Esophagus muscularis mucosa (tissue), 4 donors: Measurements from ENCODE around the gene COQ2. TPM values are rescaled to one million over a fixed set of nuclear protein-coding genes. Genes with fewer than 3 reads are reported as not detected.

ENCODE experiments used
- DNase-seq: peaks from one replicate; pipeline ENCODE4 v3.0.0-alpha.2; 2017; ENCODE audit errors: extremely low spot score
- H3K27ac ChIP-seq, 4 donors: fragments of 200-600 bp; sonication (generic); replicated peaks in 1 of 4; 1 replicate in 3 of 4; 2 replicates in 1 of 4; pipeline ENCODE4 v1.5.1; 2016 to 2019; ENCODE audit warnings: mild to moderate bottlenecking in 1 of 4
- H3K27me3 ChIP-seq, 4 donors: fragments of 200-600 bp; sonication (generic); one replicate each; pipeline versions ENCODE4 v1.5.1 to v1.6.0; 2016 to 2019
- H3K36me3 ChIP-seq, 4 donors: fragments of 200-600 bp; sonication (generic); one replicate each; pipeline ENCODE4 v1.5.1; 2016 to 2019
- H3K4me1 ChIP-seq, 4 donors: fragments of 200-600 bp; sonication (generic); one replicate each; pipeline ENCODE4 v1.5.1; 2016 to 2019
- H3K4me3 ChIP-seq, 4 donors: fragments of 200-600 bp; sonication (generic); 1 replicate in 2 of 4; 2 replicates in 2 of 4; pipeline ENCODE4 v1.5.1; 2016 to 2019; ENCODE audit warnings: mild to moderate bottlenecking in 4 of 4, moderate library complexity in 1 of 4
- H3K9me3 ChIP-seq, 4 donors: fragments of 200-600 bp; sonication (generic); 1 replicate in 3 of 4; 2 replicates in 1 of 4; pipeline ENCODE4 v1.5.1; 2016 to 2019
- CTCF ChIP-seq, 3 experiments: fragments of 200-600 bp in 2 of 3; fragments of 450-650 bp in 1 of 3; sonication (generic) in 2 of 3; IDR thresholded peaks; one replicate each; pipeline ENCODE4 v1.5.1; 2017 to 2019; ENCODE audit warnings: antibody characterized with exemption in 3 of 3, mild to moderate bottlenecking in 2 of 3, moderate library complexity in 1 of 3
- EP300 ChIP-seq: sonication (generic); formaldehyde crosslinking; IDR thresholded peaks from one replicate; pipeline ENCODE4 v1.6.1; 2017; ENCODE audit warnings: antibody characterized with exemption
- POLR2A ChIP-seq: fragments of 450-650 bp; IDR thresholded peaks from one replicate; pipeline ENCODE4 v1.6.1; 2017; ENCODE audit warnings: antibody characterized with exemption, moderate library complexity, mild to moderate bottlenecking, low read depth
- POLR2AphosphoS5 ChIP-seq, 2 donors: sonication (generic); formaldehyde crosslinking; IDR thresholded peaks; one replicate each; pipeline ENCODE4 v1.6.1; 2017; ENCODE audit warnings: antibody characterized with exemption in 2 of 2
- WGBS: methylation state at CpG from one replicate; pipeline ENCODE4 v1.1.5; 2018; 5-methylcytosine and 5-hydroxymethylcytosine counted together
- intact Hi-C: fragments of 100-400 bp; cut with DNase I; formaldehyde crosslinking; loops from one replicate; pipeline ENCODE4 v1.15.1; 2023
- total RNA-seq, 4 donors: library from RNA; depleted of rRNA; stranded (reverse); fragments of >200 nt; gene quantifications; one replicate each; pipeline versions ENCODE4 v1.1.0 to v1.2.1, GENCODE V29; 2016

The COQ2 gene
- total RNA-seq, 4 donors from 2014 or later = 4.6 to 6.5 (median 5.4) TPM

- H3K27ac ChIP-seq = no peak overlapping the region
- peaks cover 0 to 72% (median 28%) of the 10 kb centered on the region in 4 donors for H3K36me3 ChIP-seq
- no peak for DNase-seq
- H3K9me3 ChIP-seq = no peaks in the 10 kb centered on the region
- WGBS = 72% methylated on average over 7 of the region's 7 CpGs
- H3K27me3 ChIP-seq = no peaks in the 10 kb centered on the region
- intact Hi-C loops = no loop called here
- no peaks in the 10 kb centered on the region for H3K4me1 ChIP-seq
- H3K4me3 ChIP-seq = no peak overlapping the region
- TF ChIP-seq POLR2AphosphoS5 (IDR thresholded peaks at IDR 0.05) (no peak), POLR2A (no peak), EP300 (no peak), CTCF (IDR thresholded peaks at IDR 0.05) (no peak)
Measured at GRCh38 chr4:83267121-83267829, 17.3 kb downstream of the COQ2 start.

- Histone ChIP-seq H3K4me1 (no peaks in the 10 kb centered on the region), H3K36me3 (peaks cover 0 to 66% (median 24%) of the 10 kb centered on the region in 4 donors), H3K27ac (no peak overlapping the region), H3K4me3 (no peak overlapping the region), H3K27me3 (no peaks in the 10 kb centered on the region), H3K9me3 (no peaks in the 10 kb centered on the region)
- no peak for DNase-seq
- WGBS = 88% methylated on average over 1 of the region's 1 CpG
- intact Hi-C loops = no loop called here
- TF ChIP-seq POLR2A = no peak
- no peak for TF ChIP-seq EP300
- no peak for TF ChIP-seq POLR2AphosphoS5 (IDR thresholded peaks at IDR 0.05)
- no peak for TF ChIP-seq CTCF (IDR thresholded peaks at IDR 0.05)
Measured at GRCh38 chr4:83266689-83267088, 17.9 kb downstream of the COQ2 start.

GRCh38 chr4:83263106-83263505 is 21.5 kb downstream of the COQ2 start:
- TF ChIP-seq CTCF (IDR thresholded peaks at IDR 0.05) (no peak), POLR2AphosphoS5 (IDR thresholded peaks at IDR 0.05) (no peak), POLR2A (no peak), EP300 (no peak)
- peaks cover 0 to 38% (median 8%) of the 10 kb centered on the region in 4 donors for H3K36me3 ChIP-seq
- no peak overlapping the region for H3K4me3 ChIP-seq
- DNase-seq = no peak
- no peaks in the 10 kb centered on the region for H3K27me3 ChIP-seq
- no peaks in the 10 kb centered on the region for H3K9me3 ChIP-seq
- intact Hi-C loops = loop anchor here (5.0 kb wide), 1 partner anchor 186 kb away; no protein-coding TSS in a partner anchor
- H3K4me1 ChIP-seq = peaks cover 4 to 10% (median 5%) of the 10 kb centered on the region in 4 donors
- 95% methylated on average over 1 of the region's 1 CpG for WGBS
- H3K27ac ChIP-seq = no peak overlapping the region

GRCh38 chr4:83262682-83263081 is 21.9 kb downstream of the COQ2 start:
- DNase-seq = no peak
- intact Hi-C loops = loop anchor here (5.0 kb wide), 1 partner anchor 185 kb away; no protein-coding TSS in a partner anchor
- Histone ChIP-seq H3K4me3 (no peak overlapping the region), H3K27ac (no peak overlapping the region), H3K9me3 (no peaks in the 10 kb centered on the region), H3K4me1 (peaks cover 4 to 10% (median 5%) of the 10 kb centered on the region in 4 donors), H3K27me3 (no peaks in the 10 kb centered on the region), H3K36me3 (peaks cover 0 to 34% (median 8%) of the 10 kb centered on the region in 4 donors)
- 95% methylated on average over 2 of the region's 2 CpGs for WGBS
- TF ChIP-seq POLR2A (no peak), CTCF (IDR thresholded peaks at IDR 0.05) (no peak), POLR2AphosphoS5 (IDR thresholded peaks at IDR 0.05) (no peak), EP300 (no peak)
